Fibroblast of lung (primary cell): Measurements from ENCODE around the gene SLC25A52. TPM values are rescaled to one million over a fixed set of nuclear protein-coding genes. Genes with fewer than 3 reads are reported as not detected.

Experiments
- DNase-seq, 2 donors: peaks; one replicate each; pipeline versions ENCODE4 v3.0.0 to v3.0.0-alpha.2; 2010; ENCODE audit warnings: low read depth in 2 of 2
- H2AFZ ChIP-seq: 2 replicates; pipeline ENCODE4 v1.5.1; 2012; ENCODE audit warnings: low read length, control low read depth, inconsistent platforms
- H3K27ac ChIP-seq: 2 replicates; pipeline ENCODE4 v1.5.1; 2011; ENCODE audit warnings: low read length, control low read depth; ENCODE audit not compliant: insufficient read depth
- H3K27me3 ChIP-seq: 2 replicates; pipeline ENCODE4 v1.5.1; 2011; ENCODE audit warnings: mild to moderate bottlenecking, low read length; ENCODE audit not compliant: control insufficient read depth, insufficient read depth
- H3K36me3 ChIP-seq: 2 replicates; pipeline ENCODE4 v1.5.1; 2011; ENCODE audit warnings: low read length; ENCODE audit not compliant: control insufficient read depth, insufficient read depth
- H3K4me1 ChIP-seq: 2 replicates; pipeline ENCODE4 v1.5.1; 2011; ENCODE audit warnings: low read length; ENCODE audit not compliant: control insufficient read depth, insufficient read depth; ENCODE audit errors: extremely low read depth
- H3K4me2 ChIP-seq: 2 replicates; pipeline ENCODE4 v1.5.1; 2011; ENCODE audit warnings: low read length, control low read depth; ENCODE audit not compliant: insufficient read depth; ENCODE audit errors: extremely low read depth
- H3K4me3 ChIP-seq, 4 experiments: fragments of 200-600 bp in 1 of 4; sonication (generic) in 1 of 4; replicated peaks in 1 of 4; 2 replicates each; pipeline ENCODE4 v1.5.1; 2011 to 2016; ENCODE audit warnings: low read length in 4 of 4, low read depth in 3 of 4, mild to moderate bottlenecking in 3 of 4, control low read depth in 2 of 4, inconsistent platforms in 1 of 4, mixed read lengths in 1 of 4; ENCODE audit not compliant: insufficient read depth in 1 of 4; ENCODE audit errors: control extremely low read depth in 1 of 4
- H3K79me2 ChIP-seq: 2 replicates; pipeline ENCODE4 v1.5.1; 2012; ENCODE audit warnings: mild to moderate bottlenecking, low read length, inconsistent platforms; ENCODE audit not compliant: control insufficient read depth, insufficient read depth
- H3K9ac ChIP-seq: 2 replicates; pipeline ENCODE4 v1.5.1; 2011; ENCODE audit warnings: mild to moderate bottlenecking, low read length, control low read depth; ENCODE audit not compliant: insufficient read depth
- H3K9me3 ChIP-seq: 2 replicates; pipeline ENCODE4 v1.5.1; 2012; ENCODE audit warnings: low read depth, low read length; ENCODE audit not compliant: control insufficient read depth, insufficient read depth
- H4K20me1 ChIP-seq: 2 replicates; pipeline ENCODE4 v1.5.1; 2011; ENCODE audit warnings: low read length; ENCODE audit not compliant: control insufficient read depth, insufficient read depth; ENCODE audit errors: extremely low read depth
- CTCF ChIP-seq, 2 donors: IDR thresholded peaks in 1 of 2; conservative IDR thresholded peaks in 1 of 2; 1 replicate in 1 of 2; 2 replicates in 1 of 2; pipeline ENCODE4 v1.5.1; 2011 to 2012; ENCODE audit warnings: low read length in 2 of 2, control low read depth in 1 of 2, inconsistent platforms in 1 of 2, low read depth in 1 of 2, mild to moderate bottlenecking in 1 of 2
- EZH2 ChIP-seq: IDR thresholded peaks from 2 replicates; pipeline ENCODE4 v1.5.1; 2012; ENCODE audit warnings: low read length, control low read depth, mild to moderate bottlenecking; ENCODE audit errors: missing control alignments
- polyA plus RNA-seq, 2 donors: library from polyadenylated mRNA; depleted of rRNA in 1 of 2; stranded (reverse) in 1 of 2; unstranded in 1 of 2; fragments of >200 nt; gene quantifications; 2 replicates each; pipeline ENCODE4 v1.2.1, GENCODE V29; 2011 to 2012; ENCODE audit warnings: missing spikeins in 1 of 2
- total RNA-seq: library from RNA; depleted of rRNA; stranded (reverse); fragments of >200 nt; gene quantifications from 2 replicates; pipeline ENCODE4 v1.2.1, GENCODE V29; 2014

The SLC25A52 gene
- total and polyA plus RNA-seq, 2 donors (not counting 1 experiment from before 2014, with no cell fraction given) = 0.06 TPM; not detected in 1

DNA sequence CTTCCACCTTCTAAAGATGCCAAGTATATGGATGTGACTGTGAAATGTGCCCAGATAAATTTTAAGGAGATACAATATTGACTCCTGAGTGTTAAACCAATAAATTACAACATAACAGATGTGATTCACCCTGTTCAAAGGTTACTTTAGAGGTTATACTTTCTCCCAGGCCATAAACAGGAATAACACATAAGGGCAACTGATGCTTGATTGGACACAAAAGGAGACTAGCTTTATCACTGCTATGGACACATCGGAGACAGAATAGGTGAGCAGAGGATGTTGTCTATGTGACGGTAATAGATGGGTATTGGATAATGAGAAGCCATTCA lies 31.9 kb upstream of the SLC25A52 start:
- Histone ChIP-seq H3K4me3 (no peak overlapping the region), H2AFZ (no peak overlapping the region), H4K20me1 (no peaks in the 10 kb centered on the region), H3K79me2 (no peaks in the 10 kb centered on the region), H3K9ac (no peak overlapping the region), H3K27ac (no peak overlapping the region), H3K36me3 (no peaks in the 10 kb centered on the region), H3K27me3 (no peaks in the 10 kb centered on the region), H3K9me3 (no peaks in the 10 kb centered on the region), H3K4me1 (no peaks in the 10 kb centered on the region), H3K4me2 (no peak overlapping the region)
- TF ChIP-seq EZH2 (no peak), CTCF (conservative IDR thresholded peaks at IDR 0.05 in 1 of 2, IDR thresholded peaks at IDR 0.05 in 1 of 2; ENCODE audit: low read depth in 1 of 2, low read length in 2 of 2) (no peak)
- no peak for DNase-seq

DNA sequence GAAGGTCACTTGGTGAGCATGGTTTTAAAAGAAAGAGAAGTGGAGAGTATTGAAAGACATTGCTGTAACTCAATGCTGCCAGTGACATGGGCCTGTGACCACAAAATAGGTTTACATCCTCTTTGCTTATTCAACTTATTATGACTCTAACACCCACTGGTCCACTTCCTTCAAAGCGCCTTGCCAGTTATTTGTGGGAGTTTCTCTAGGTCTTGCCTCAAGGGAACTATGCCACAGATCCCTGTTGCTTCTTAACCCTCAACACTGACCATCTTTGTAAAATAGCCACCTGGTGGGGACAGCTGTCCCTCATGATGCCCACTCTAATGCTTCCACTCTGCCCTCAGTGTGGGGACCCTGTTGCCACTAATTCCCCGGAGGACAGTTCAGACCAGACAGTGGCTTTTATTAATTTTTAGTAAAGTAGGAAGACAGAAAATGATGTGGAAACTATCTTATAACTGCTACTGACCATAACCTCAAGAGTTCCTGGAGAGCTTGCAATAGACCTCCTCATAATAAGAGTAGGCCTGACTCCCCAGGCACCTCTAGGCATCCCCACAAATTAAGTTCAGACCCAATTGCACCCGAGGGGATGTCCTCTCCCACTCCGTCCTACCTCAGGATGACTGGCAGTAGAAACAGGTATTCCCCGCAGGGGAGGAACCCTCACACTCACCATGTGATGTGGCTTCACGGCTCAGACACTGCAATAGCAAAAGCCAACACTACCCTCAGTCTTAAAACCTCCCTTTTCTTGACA lies 31.3 kb upstream of the SLC25A52 start:
- H3K4me3 ChIP-seq = no peak overlapping the region
- H3K9ac ChIP-seq = no peak overlapping the region
- no peak for DNase-seq
- H3K27ac ChIP-seq = no peak overlapping the region
- no peaks in the 10 kb centered on the region for H3K4me1 ChIP-seq
- H3K9me3 ChIP-seq = no peaks in the 10 kb centered on the region
- H4K20me1 ChIP-seq = no peaks in the 10 kb centered on the region
- H3K36me3 ChIP-seq = no peaks in the 10 kb centered on the region
- TF ChIP-seq CTCF (conservative IDR thresholded peaks at IDR 0.05 in 1 of 2, IDR thresholded peaks at IDR 0.05 in 1 of 2; ENCODE audit: low read depth in 1 of 2, low read length in 2 of 2) (no peak), EZH2 (no peak)
- no peak overlapping the region for H3K4me2 ChIP-seq
- no peaks in the 10 kb centered on the region for H3K79me2 ChIP-seq
- H2AFZ ChIP-seq = no peak overlapping the region
- H3K27me3 ChIP-seq = no peaks in the 10 kb centered on the region

- no peak overlapping the region for H2AFZ ChIP-seq
- no peak overlapping the region for H3K9ac ChIP-seq
- no peaks in the 10 kb centered on the region for H3K79me2 ChIP-seq
- H3K27ac ChIP-seq = no peak overlapping the region
- TF ChIP-seq EZH2 = no peak
- no peak for TF ChIP-seq CTCF (conservative IDR thresholded peaks at IDR 0.05 in 1 of 2, IDR thresholded peaks at IDR 0.05 in 1 of 2; ENCODE audit: low read depth in 1 of 2, low read length in 2 of 2)
- no peaks in the 10 kb centered on the region for H4K20me1 ChIP-seq
- H3K4me1 ChIP-seq = no peaks in the 10 kb centered on the region
- DNase-seq = no peak
- no peak overlapping the region for H3K4me2 ChIP-seq
- H3K9me3 ChIP-seq = no peaks in the 10 kb centered on the region
- H3K27me3 ChIP-seq = no peaks in the 10 kb centered on the region
- H3K4me3 ChIP-seq = no peak overlapping the region
- no peaks in the 10 kb centered on the region for H3K36me3 ChIP-seq
Measured at GRCh38 chr18:31789409-31789808, 28.7 kb upstream of the SLC25A52 start.
